ENCODE data around the gene OTOP3. TPM values are rescaled to one million over a fixed set of nuclear protein-coding genes. Genes with fewer than 3 reads are reported as not detected.

The OTOP3 gene
- total RNA-seq, 1 donor from 2014 or later = not detected

- peaks cover 20% of the 10 kb centered on the region for H3K27me3 Mint-ChIP-seq (ENCODE audit: unreplicated experiment)
- no peaks in the 10 kb centered on the region for H3K36me3 Mint-ChIP-seq (ENCODE audit: low read depth, unreplicated experiment)
- H3K4me1 Mint-ChIP-seq (ENCODE audit: unreplicated experiment) = peaks cover 8% of the 10 kb centered on the region
- no peak overlapping the region for H3K4me3 Mint-ChIP-seq (ENCODE audit: unreplicated experiment)
- H3K27ac Mint-ChIP-seq (ENCODE audit: unreplicated experiment) = no peak overlapping the region
- no peaks in the 10 kb centered on the region for H3K9me3 Mint-ChIP-seq (ENCODE audit: unreplicated experiment)
- TF ChIP-seq CTCF (IDR thresholded peaks at IDR 0.05; ENCODE audit: unreplicated experiment) = no peak
- DNase-seq (ENCODE audit: low spot score) = no peak
These were observed 737 bp downstream of the OTOP3 start for GRCh38 chr17:74936470-74936799.

GRCh38 chr17:74937064-74938051 lies 1.7 kb downstream of the OTOP3 start:
- Mint-ChIP-seq H3K4me3 (ENCODE audit: unreplicated experiment) (no peak overlapping the region), H3K9me3 (ENCODE audit: unreplicated experiment) (no peaks in the 10 kb centered on the region), H3K27ac (ENCODE audit: unreplicated experiment) (no peak overlapping the region), H3K4me1 (ENCODE audit: unreplicated experiment) (peaks cover 8% of the 10 kb centered on the region), H3K27me3 (ENCODE audit: unreplicated experiment) (peaks cover 20% of the 10 kb centered on the region), H3K36me3 (ENCODE audit: low read depth, unreplicated experiment) (no peaks in the 10 kb centered on the region)
- no peak for DNase-seq (ENCODE audit: low spot score)
- TF ChIP-seq CTCF (IDR thresholded peaks at IDR 0.05; ENCODE audit: unreplicated experiment) = no peak

GRCh38 chr17:74938194-74938950 lies 2.7 kb downstream of the OTOP3 start:
- H3K4me3 Mint-ChIP-seq (ENCODE audit: unreplicated experiment) = no peak overlapping the region
- DNase-seq (ENCODE audit: low spot score) = no peak
- H3K4me1 Mint-ChIP-seq (ENCODE audit: unreplicated experiment) = peaks cover 12% of the 10 kb centered on the region
- peaks cover 25% of the 10 kb centered on the region for H3K27me3 Mint-ChIP-seq (ENCODE audit: unreplicated experiment)
- H3K9me3 Mint-ChIP-seq (ENCODE audit: unreplicated experiment) = no peaks in the 10 kb centered on the region
- no peak overlapping the region for H3K27ac Mint-ChIP-seq (ENCODE audit: unreplicated experiment)
- no peaks in the 10 kb centered on the region for H3K36me3 Mint-ChIP-seq (ENCODE audit: low read depth, unreplicated experiment)
- no peak for TF ChIP-seq CTCF (IDR thresholded peaks at IDR 0.05; ENCODE audit: unreplicated experiment)

GRCh38 chr17:74939534-74939933 lies 3.8 kb downstream of the OTOP3 start:
- Mint-ChIP-seq H3K27me3 (ENCODE audit: unreplicated experiment) (peaks cover 22% of the 10 kb centered on the region), H3K36me3 (ENCODE audit: low read depth, unreplicated experiment) (no peaks in the 10 kb centered on the region), H3K9me3 (ENCODE audit: unreplicated experiment) (no peaks in the 10 kb centered on the region), H3K27ac (ENCODE audit: unreplicated experiment) (no peak overlapping the region), H3K4me3 (ENCODE audit: unreplicated experiment) (no peak overlapping the region), H3K4me1 (ENCODE audit: unreplicated experiment) (peaks cover 12% of the 10 kb centered on the region)
- DNase-seq (ENCODE audit: low spot score) = no peak
- no peak for TF ChIP-seq CTCF (IDR thresholded peaks at IDR 0.05; ENCODE audit: unreplicated experiment)
